Astrocyte (in vitro differentiated cells and primary cell): ENCODE data around the gene CHMP3. TPM values are rescaled to one million over a fixed set of nuclear protein-coding genes. Genes with fewer than 3 reads are reported as not detected.

Experiments
- DNase-seq: peaks from one replicate; pipeline ENCODE4 v3.0.0-alpha.2; 2010; ENCODE audit warnings: low read depth
- FAIRE-seq: peaks from 2 replicates; lab custom pipeline; 2011; peaks lifted over from hg19 to GRCh38; lab: Jason Lieb, UNC
- H2AFZ ChIP-seq: 2 replicates; pipeline ENCODE4 v1.6.0; 2012; ENCODE audit warnings: low read depth, low read length, inconsistent platforms
- H3K27ac ChIP-seq: 2 replicates; pipeline ENCODE4 v1.5.1; 2011; ENCODE audit warnings: low read depth, low read length, inconsistent platforms
- H3K27me3 ChIP-seq: 2 replicates; pipeline ENCODE4 v1.6.0; 2011; ENCODE audit warnings: low read length, inconsistent platforms; ENCODE audit not compliant: insufficient read depth
- H3K36me3 ChIP-seq: 2 replicates; pipeline ENCODE4 v1.5.1; 2011; ENCODE audit warnings: low read length, inconsistent platforms; ENCODE audit not compliant: insufficient read depth
- H3K4me1 ChIP-seq: 2 replicates; pipeline ENCODE4 v1.5.1; 2011; ENCODE audit warnings: low read length, inconsistent platforms; ENCODE audit not compliant: insufficient read depth
- H3K4me2 ChIP-seq: 2 replicates; pipeline ENCODE4 v1.6.0; 2012; ENCODE audit warnings: low read length, inconsistent platforms
- H3K4me3 ChIP-seq: 2 replicates; pipeline ENCODE4 v1.5.1; 2011; ENCODE audit warnings: low read depth, mild to moderate bottlenecking, low read length, inconsistent platforms; ENCODE audit not compliant: insufficient read depth
- H3K79me2 ChIP-seq: 2 replicates; pipeline ENCODE4 v1.6.0; 2012; ENCODE audit warnings: mild to moderate bottlenecking, low read length, inconsistent platforms; ENCODE audit not compliant: insufficient read depth
- H3K9ac ChIP-seq: 2 replicates; pipeline ENCODE4 v1.6.0; 2012; ENCODE audit warnings: mild to moderate bottlenecking, low read length, inconsistent platforms
- H3K9me3 ChIP-seq: 2 replicates; pipeline ENCODE4 v1.5.1; 2012; ENCODE audit warnings: low read depth, mild to moderate bottlenecking, low read length, inconsistent platforms; ENCODE audit not compliant: insufficient read depth
- H4K20me1 ChIP-seq: 2 replicates; pipeline ENCODE4 v1.6.0; 2012; ENCODE audit warnings: low read length, inconsistent platforms; ENCODE audit not compliant: insufficient read depth
- H3K27ac Mint-ChIP-seq: one replicate; pipeline ENCODE4 v1.8.0; 2021; ENCODE audit warnings: mild to moderate bottlenecking, mixed read lengths; ENCODE audit not compliant: unreplicated experiment
- H3K27me3 Mint-ChIP-seq: one replicate; pipeline ENCODE4 v1.8.0; 2021; ENCODE audit warnings: low read depth, mixed read lengths; ENCODE audit not compliant: unreplicated experiment
- H3K36me3 Mint-ChIP-seq: one replicate; pipeline ENCODE4 v1.8.0; 2021; ENCODE audit warnings: low read depth, mixed read lengths; ENCODE audit not compliant: unreplicated experiment
- H3K4me1 Mint-ChIP-seq: one replicate; pipeline ENCODE4 v1.8.0; 2021; ENCODE audit warnings: low read depth, mixed read lengths; ENCODE audit not compliant: unreplicated experiment
- H3K4me3 Mint-ChIP-seq: one replicate; pipeline ENCODE4 v1.8.0; 2021; ENCODE audit warnings: mild to moderate bottlenecking, moderate library complexity, mixed read lengths; ENCODE audit not compliant: unreplicated experiment
- H3K9me3 Mint-ChIP-seq: one replicate; pipeline ENCODE4 v1.8.0; 2021; ENCODE audit warnings: mild to moderate bottlenecking, mixed read lengths; ENCODE audit not compliant: unreplicated experiment
- EZH2 ChIP-seq: IDR thresholded peaks from 2 replicates; pipeline ENCODE4 v1.6.1; 2012; ENCODE audit warnings: mild to moderate bottlenecking, low read length, inconsistent platforms; ENCODE audit not compliant: insufficient read depth
- total RNA-seq: library from RNA; stranded (reverse); gene quantifications from 2 replicates; pipeline ENCODE4 v1.2.1, GENCODE V29; 2021
- TF ChIP-seq, protein P1 (sequence below): IDR thresholded peaks from 2 replicates; pipeline ENCODE4 v1.5.1; 2011; ENCODE audit warnings: low read depth, mild to moderate bottlenecking, inconsistent platforms, low read length, moderate library complexity; ENCODE audit not compliant: insufficient read depth

CHMP3 gene
- total RNA-seq, 1 donor from 2014 or later, result 91.0 TPM

DNA sequence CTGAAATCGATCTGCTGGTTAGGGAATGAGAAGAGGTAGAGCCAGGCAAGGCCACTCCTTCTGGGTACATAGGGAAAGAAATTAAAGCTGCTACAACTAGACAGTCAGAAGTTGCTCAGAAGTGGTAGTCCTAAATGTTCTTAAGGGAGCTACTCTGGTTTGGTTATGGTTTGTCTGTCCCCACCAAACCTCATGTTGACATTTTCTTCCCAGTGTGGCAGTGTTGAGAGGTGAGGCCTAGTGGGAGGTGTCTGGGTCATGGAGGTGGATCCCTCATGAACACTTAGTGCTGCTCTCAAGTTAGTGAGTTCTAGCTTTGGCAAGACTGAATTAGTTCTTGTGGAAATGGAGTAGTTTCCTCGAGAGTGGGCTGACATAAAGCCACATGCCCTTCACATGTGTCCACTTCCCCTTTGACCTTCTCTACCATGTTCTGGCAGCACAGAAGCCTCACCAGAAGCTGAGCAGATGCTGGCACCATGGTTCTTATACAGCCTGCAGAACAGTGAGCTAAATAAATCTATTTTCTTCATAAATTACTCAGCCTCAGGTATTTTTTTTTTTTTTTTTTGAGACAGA lies 45.7 kb upstream of the CHMP3 start:
- H3K27me3 ChIP-seq, result no peaks in the 10 kb centered on the region
- no peak overlapping the region for H3K27ac ChIP-seq
- no peaks in the 10 kb centered on the region for H3K4me1 ChIP-seq
- Mint-ChIP-seq H3K27me3 (no peaks in the 10 kb centered on the region), H3K9me3 (no peaks in the 10 kb centered on the region), H3K4me1 (no peaks in the 10 kb centered on the region), H3K36me3 (peaks cover 19% of the 10 kb centered on the region), H3K4me3 (no peak overlapping the region), H3K27ac (no peak overlapping the region)
- H3K79me2 ChIP-seq, result peaks cover 2% of the 10 kb centered on the region
- DNase-seq (no peak), FAIRE-seq (no peak)
- H3K36me3 ChIP-seq, result peaks cover 5% of the 10 kb centered on the region
- no peak for TF ChIP-seq EZH2
- H3K9me3 ChIP-seq, result no peaks in the 10 kb centered on the region
- H4K20me1 ChIP-seq, result peaks cover 3% of the 10 kb centered on the region
- no peak overlapping the region for H3K4me3 ChIP-seq
- no peak overlapping the region for H3K4me2 ChIP-seq
- no peak overlapping the region for H3K9ac ChIP-seq
- no peak overlapping the region for H2AFZ ChIP-seq

DNA sequence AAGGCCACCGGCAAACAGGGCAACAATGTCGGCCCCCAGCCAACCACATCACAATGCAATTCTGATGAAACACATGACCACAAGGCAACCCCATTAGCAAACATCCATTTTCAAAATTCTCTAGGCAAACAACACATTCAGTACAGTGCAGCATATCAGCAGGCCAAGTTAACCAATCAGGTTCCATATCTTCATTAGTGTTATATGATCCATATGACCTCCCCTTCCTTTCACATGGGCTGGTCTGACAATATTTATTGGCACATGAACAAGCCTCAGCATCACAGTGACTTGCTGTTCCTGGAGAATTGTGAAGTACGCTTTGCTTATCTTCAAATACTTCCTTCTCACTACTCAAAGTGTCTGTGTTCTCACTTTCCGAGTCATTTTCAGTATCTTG lies 40.7 kb upstream of the CHMP3 start:
- TF ChIP-seq, protein P1, sequence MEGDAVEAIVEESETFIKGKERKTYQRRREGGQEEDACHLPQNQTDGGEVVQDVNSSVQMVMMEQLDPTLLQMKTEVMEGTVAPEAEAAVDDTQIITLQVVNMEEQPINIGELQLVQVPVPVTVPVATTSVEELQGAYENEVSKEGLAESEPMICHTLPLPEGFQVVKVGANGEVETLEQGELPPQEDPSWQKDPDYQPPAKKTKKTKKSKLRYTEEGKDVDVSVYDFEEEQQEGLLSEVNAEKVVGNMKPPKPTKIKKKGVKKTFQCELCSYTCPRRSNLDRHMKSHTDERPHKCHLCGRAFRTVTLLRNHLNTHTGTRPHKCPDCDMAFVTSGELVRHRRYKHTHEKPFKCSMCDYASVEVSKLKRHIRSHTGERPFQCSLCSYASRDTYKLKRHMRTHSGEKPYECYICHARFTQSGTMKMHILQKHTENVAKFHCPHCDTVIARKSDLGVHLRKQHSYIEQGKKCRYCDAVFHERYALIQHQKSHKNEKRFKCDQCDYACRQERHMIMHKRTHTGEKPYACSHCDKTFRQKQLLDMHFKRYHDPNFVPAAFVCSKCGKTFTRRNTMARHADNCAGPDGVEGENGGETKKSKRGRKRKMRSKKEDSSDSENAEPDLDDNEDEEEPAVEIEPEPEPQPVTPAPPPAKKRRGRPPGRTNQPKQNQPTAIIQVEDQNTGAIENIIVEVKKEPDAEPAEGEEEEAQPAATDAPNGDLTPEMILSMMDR, result no peak
- no peak for TF ChIP-seq EZH2
- Mint-ChIP-seq H3K4me1 (no peaks in the 10 kb centered on the region), H3K27ac (no peak overlapping the region), H3K4me3 (no peak overlapping the region), H3K36me3 (peaks cover 12% of the 10 kb centered on the region), H3K27me3 (no peaks in the 10 kb centered on the region), H3K9me3 (no peaks in the 10 kb centered on the region)
- no peaks in the 10 kb centered on the region for H4K20me1 ChIP-seq
- H3K4me3 ChIP-seq, result no peak overlapping the region
- DNase-seq (no peak), FAIRE-seq (no peak)
- H2AFZ ChIP-seq, result no peak overlapping the region
- H3K27ac ChIP-seq, result no peak overlapping the region
- no peaks in the 10 kb centered on the region for H3K4me1 ChIP-seq
- no peak overlapping the region for H3K4me2 ChIP-seq
- H3K36me3 ChIP-seq, result no peaks in the 10 kb centered on the region
- H3K9ac ChIP-seq, result no peak overlapping the region
- H3K9me3 ChIP-seq, result no peaks in the 10 kb centered on the region
- H3K27me3 ChIP-seq, result no peaks in the 10 kb centered on the region
- H3K79me2 ChIP-seq, result no peaks in the 10 kb centered on the region

DNA sequence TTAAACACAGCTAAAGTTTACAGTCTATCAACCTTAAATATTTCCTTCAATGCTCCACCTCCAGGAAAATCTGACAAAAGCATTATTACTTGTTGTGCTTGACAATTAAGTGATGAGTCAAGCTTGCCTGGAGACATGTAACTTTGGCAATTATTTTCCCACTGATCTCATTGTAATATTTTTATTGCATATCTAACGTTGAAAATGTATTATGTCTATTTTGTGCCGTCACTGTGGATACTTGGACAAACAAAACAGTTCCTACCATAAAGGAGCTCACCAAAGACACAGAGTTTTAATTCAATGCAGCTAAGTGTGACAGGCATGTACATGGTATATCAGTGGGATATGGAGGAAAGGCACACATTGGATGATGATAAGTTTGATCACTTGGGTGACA lies 35.7 kb upstream of the CHMP3 start:
- Histone ChIP-seq H3K27me3 (no peaks in the 10 kb centered on the region), H3K27ac (no peak overlapping the region), H3K79me2 (no peaks in the 10 kb centered on the region), H2AFZ (no peak overlapping the region), H3K9ac (no peak overlapping the region), H3K4me2 (no peak overlapping the region), H4K20me1 (no peaks in the 10 kb centered on the region), H3K9me3 (no peaks in the 10 kb centered on the region), H3K36me3 (no peaks in the 10 kb centered on the region), H3K4me3 (no peak overlapping the region), H3K4me1 (no peaks in the 10 kb centered on the region)
- H3K27ac Mint-ChIP-seq, result no peak overlapping the region
- H3K9me3 Mint-ChIP-seq, result no peaks in the 10 kb centered on the region
- H3K27me3 Mint-ChIP-seq, result no peaks in the 10 kb centered on the region
- no peak for TF ChIP-seq EZH2
- TF ChIP-seq, protein P1, result no peak
- FAIRE-seq, result no peak
- no peaks in the 10 kb centered on the region for H3K4me1 Mint-ChIP-seq
- no peak overlapping the region for H3K4me3 Mint-ChIP-seq
- no peak for DNase-seq
- H3K36me3 Mint-ChIP-seq, result peaks cover 2% of the 10 kb centered on the region
